Fibroblast of the aortic adventitia (primary cell): Measurements from ENCODE around the gene SLC39A3. TPM values are rescaled to one million over a fixed set of nuclear protein-coding genes. Genes with fewer than 3 reads are reported as not detected.

Experiments
- DNase-seq: peaks from one replicate; pipeline ENCODE4 v3.0.0-alpha.2; 2010; ENCODE audit warnings: low read depth
- H3K4me3 ChIP-seq: 2 replicates; pipeline ENCODE4 v1.5.1; 2011; ENCODE audit warnings: low read depth, mild to moderate bottlenecking, control low read depth, low read length, moderate library complexity
- total RNA-seq: library from RNA; depleted of rRNA; stranded (reverse); fragments of >200 nt; gene quantifications from 2 replicates; pipeline ENCODE4 v1.2.3, GENCODE V29; 2012; ENCODE audit warnings: low replicate concordance
- TF ChIP-seq, protein P1 (sequence below): IDR thresholded peaks from 2 replicates; pipeline ENCODE4 v1.5.1; 2011; ENCODE audit warnings: mild to moderate bottlenecking, low read length, control low read depth, inconsistent platforms; ENCODE audit not compliant: insufficient read depth

The SLC39A3 gene
- total RNA-seq, 1 donor: 28.4 TPM

- TF ChIP-seq, protein P1, sequence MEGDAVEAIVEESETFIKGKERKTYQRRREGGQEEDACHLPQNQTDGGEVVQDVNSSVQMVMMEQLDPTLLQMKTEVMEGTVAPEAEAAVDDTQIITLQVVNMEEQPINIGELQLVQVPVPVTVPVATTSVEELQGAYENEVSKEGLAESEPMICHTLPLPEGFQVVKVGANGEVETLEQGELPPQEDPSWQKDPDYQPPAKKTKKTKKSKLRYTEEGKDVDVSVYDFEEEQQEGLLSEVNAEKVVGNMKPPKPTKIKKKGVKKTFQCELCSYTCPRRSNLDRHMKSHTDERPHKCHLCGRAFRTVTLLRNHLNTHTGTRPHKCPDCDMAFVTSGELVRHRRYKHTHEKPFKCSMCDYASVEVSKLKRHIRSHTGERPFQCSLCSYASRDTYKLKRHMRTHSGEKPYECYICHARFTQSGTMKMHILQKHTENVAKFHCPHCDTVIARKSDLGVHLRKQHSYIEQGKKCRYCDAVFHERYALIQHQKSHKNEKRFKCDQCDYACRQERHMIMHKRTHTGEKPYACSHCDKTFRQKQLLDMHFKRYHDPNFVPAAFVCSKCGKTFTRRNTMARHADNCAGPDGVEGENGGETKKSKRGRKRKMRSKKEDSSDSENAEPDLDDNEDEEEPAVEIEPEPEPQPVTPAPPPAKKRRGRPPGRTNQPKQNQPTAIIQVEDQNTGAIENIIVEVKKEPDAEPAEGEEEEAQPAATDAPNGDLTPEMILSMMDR: no peak
- no peak for DNase-seq
- no peak overlapping the region for H3K4me3 ChIP-seq
Measured at GRCh38 chr19:2727640-2727944, 12.2 kb downstream of the SLC39A3 start.

- no peak for DNase-seq
- H3K4me3 ChIP-seq: no peak overlapping the region
- TF ChIP-seq, protein P1: no peak
Measured at GRCh38 chr19:2726904-2727639, 12.7 kb downstream of the SLC39A3 start.

- DNase-seq: no peak
- TF ChIP-seq, protein P1: no peak
- no peak overlapping the region for H3K4me3 ChIP-seq
Measured at GRCh38 chr19:2726160-2726855, 13.5 kb downstream of the SLC39A3 start.

DNA sequence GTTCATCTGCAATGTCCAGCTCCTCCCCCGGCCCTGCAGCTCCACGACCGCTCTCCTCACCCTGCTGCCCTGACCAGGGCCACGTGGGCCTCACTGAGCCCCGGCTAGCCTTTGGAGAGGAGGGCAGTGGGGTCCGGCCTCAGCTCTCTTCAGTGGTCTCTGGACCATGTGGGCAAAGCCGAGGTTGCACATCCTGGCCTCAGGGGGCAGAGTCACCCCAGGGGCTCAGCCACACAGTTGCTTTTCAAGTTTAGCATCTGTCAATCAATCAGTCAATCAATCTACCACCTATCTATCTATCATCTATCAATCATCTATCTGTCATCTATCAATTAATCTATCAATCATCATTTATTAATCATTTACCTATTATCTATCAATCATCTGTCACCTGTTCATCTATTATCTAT lies 15.7 kb downstream of the SLC39A3 start:
- no peak overlapping the region for H3K4me3 ChIP-seq
- DNase-seq: no peak

DNA sequence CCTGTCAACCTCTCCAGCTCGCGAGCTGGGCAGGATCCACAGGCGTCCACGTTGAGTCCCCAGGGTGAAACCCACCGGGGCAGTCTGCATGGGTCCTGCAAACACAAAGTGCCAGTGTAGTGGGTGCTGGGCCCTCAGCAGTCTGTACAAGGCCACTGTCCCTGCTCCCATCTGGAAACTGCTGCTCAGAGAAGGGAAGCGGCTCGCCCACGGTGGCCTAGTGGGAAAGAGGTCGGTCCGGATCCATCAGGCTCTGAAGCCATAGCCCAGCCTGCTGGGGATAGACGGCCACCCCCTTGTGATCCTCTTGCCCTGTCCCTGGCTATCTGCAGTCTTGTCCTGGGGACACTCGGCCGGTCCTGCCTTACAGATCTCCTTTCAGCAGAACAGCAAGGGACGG lies 16.1 kb downstream of the SLC39A3 start:
- DNase-seq: no peak
- H3K4me3 ChIP-seq: no peak overlapping the region
- TF ChIP-seq, protein P1: no peak

More for the DNA sequence above, 15.7 kb downstream of the SLC39A3 start:
- TF ChIP-seq, protein P1: no peak

DNA sequence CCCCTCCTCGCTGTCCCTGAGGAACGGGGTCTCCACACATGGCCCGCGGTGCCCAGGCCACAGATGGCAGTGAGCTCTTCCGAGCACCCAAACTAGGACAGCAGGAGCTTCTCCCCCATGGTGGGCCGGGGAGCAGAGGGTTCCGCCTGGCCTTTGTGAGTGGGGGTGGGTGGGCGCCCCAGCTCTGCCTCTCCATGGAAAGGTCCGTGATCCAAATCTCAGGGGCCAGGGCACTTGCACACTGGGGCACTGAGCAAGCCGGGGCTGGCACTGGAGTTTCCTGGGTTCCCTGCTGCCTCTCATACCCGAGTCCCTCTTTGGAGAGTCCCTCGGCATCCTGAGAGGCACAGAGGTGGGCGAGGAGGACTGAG lies 16.5 kb downstream of the SLC39A3 start:
- no peak overlapping the region for H3K4me3 ChIP-seq

More for the DNA sequence above, 16.5 kb downstream of the SLC39A3 start:
- no peak for DNase-seq
- TF ChIP-seq, protein P1: no peak
